ENCODE data around the gene ASB13. TPM values are rescaled to one million over a fixed set of nuclear protein-coding genes. Genes with fewer than 3 reads are reported as not detected.
A peak's percentile ranks its signal among the peaks of the same experiment; 100 is the strongest.
"Not testable (repeated sequence)": the region's sequence is repeated elsewhere in the genome, so short reads cannot be mapped to it uniquely, and the experiment has no call there.

ASB13 gene
- total and polyA plus RNA-seq, 8 donors = 0.89 to 27.5 (median 15.1) TPM

DNA sequence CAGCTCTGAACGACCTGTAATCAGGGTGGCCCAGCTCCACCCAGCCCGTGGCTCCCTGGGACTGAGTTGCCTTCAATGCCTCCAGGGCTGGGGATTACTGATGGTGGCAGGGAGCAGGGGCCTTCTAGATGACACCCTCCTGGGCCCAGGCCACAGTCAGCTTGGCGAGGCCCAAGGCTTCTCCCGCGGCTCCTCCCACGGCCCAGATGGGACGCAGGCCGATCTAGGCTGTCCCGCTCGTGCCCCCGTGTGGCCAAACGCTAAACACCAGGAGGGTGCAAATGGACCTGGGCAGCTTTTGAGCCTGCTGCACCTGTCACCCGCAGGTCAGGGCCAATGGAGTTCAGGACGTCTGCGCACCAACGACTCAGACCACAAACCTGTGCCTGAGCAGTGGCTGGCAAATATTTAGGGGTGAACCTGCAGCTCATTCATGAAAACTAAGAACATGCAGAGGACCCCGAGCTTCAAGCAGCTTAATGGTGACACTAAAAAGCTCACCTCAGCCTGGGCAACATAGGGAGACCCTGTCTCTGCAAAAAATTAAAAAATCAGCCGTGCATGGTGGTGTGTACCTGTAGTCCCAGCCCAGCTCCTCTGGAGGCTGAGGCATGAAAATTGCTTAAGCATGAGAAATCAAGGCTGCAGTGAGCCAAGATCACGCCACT is 43.2 kb downstream of the ASB13 start:
- TF ChIP-seq POLR2A (IDR thresholded peaks at IDR 0.05) (no peak), POLR2AphosphoS5 (IDR thresholded peaks at IDR 0.05) (peak; percentile 14 to 80 (median 14)), EP300 (IDR thresholded peaks at IDR 0.05) (no peak)
- TF ChIP-seq, protein P1, sequence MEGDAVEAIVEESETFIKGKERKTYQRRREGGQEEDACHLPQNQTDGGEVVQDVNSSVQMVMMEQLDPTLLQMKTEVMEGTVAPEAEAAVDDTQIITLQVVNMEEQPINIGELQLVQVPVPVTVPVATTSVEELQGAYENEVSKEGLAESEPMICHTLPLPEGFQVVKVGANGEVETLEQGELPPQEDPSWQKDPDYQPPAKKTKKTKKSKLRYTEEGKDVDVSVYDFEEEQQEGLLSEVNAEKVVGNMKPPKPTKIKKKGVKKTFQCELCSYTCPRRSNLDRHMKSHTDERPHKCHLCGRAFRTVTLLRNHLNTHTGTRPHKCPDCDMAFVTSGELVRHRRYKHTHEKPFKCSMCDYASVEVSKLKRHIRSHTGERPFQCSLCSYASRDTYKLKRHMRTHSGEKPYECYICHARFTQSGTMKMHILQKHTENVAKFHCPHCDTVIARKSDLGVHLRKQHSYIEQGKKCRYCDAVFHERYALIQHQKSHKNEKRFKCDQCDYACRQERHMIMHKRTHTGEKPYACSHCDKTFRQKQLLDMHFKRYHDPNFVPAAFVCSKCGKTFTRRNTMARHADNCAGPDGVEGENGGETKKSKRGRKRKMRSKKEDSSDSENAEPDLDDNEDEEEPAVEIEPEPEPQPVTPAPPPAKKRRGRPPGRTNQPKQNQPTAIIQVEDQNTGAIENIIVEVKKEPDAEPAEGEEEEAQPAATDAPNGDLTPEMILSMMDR (IDR thresholded peaks at IDR 0.05) = peak in 5 of 7 experiments; percentile 83 to 94 (median 85)
- Histone ChIP-seq H3K36me3 (no peaks in the 10 kb centered on the region), H3K27ac (peak overlapping the region in 3 of 5 donors; percentile 49 to 70 (median 59)), H3K9me3 (no peaks in the 10 kb centered on the region), H3K4me1 (peaks cover 6 to 56% (median 32%) of the 10 kb centered on the region in 4 donors), H3K4me3 (no peak overlapping the region), H3K27me3 (no peaks in the 10 kb centered on the region)
- 14 to 26% (median 17%) methylated on average over 9 to 19 of the region's 19 CpGs for WGBS, 5 donors
- peak; percentile 95 for DNase-seq
- intact Hi-C loops (cut with DNase I; ENCODE audit: low total_unique reads) = no loop called here

GRCh38 chr10:5622186-5622960 is 44.0 kb downstream of the ASB13 start:
- no peak for DNase-seq

GRCh38 chr10:5621371-5621770 is 45.0 kb downstream of the ASB13 start:
- H3K4me3 ChIP-seq; H3K27ac ChIP-seq; intact Hi-C loops (cut with DNase I; ENCODE audit: low total_unique reads); H3K27me3 ChIP-seq; DNase-seq; H3K36me3 ChIP-seq; H3K9me3 ChIP-seq: not testable (repeated sequence)
- H3K4me1 ChIP-seq = peaks cover 6 to 47% (median 32%) of the 10 kb centered on the region in 4 donors
- 81 to 86% (median 84%) methylated on average over 5 to 6 of the region's 6 CpGs for WGBS, 5 donors

More at GRCh38 chr10:5622186-5622960, 44.0 kb downstream of the ASB13 start:
- Histone ChIP-seq H3K4me3 (no peak overlapping the region), H3K9me3 (no peaks in the 10 kb centered on the region), H3K27ac (peak overlapping the region in 2 of 5 donors; percentile 59 to 70), H3K4me1 (peaks cover 6 to 48% (median 33%) of the 10 kb centered on the region in 4 donors), H3K36me3 (no peaks in the 10 kb centered on the region), H3K27me3 (no peaks in the 10 kb centered on the region)
- TF ChIP-seq EP300 (IDR thresholded peaks at IDR 0.05) = no peak
- no peak for TF ChIP-seq POLR2AphosphoS5 (IDR thresholded peaks at IDR 0.05)
- TF ChIP-seq, protein P1 (IDR thresholded peaks at IDR 0.05) = no peak
- WGBS, 5 donors = 84 to 91% (median 89%) methylated on average over 6 of the region's 6 CpGs
- intact Hi-C loops (cut with DNase I; ENCODE audit: low total_unique reads) = no loop called here

DNA sequence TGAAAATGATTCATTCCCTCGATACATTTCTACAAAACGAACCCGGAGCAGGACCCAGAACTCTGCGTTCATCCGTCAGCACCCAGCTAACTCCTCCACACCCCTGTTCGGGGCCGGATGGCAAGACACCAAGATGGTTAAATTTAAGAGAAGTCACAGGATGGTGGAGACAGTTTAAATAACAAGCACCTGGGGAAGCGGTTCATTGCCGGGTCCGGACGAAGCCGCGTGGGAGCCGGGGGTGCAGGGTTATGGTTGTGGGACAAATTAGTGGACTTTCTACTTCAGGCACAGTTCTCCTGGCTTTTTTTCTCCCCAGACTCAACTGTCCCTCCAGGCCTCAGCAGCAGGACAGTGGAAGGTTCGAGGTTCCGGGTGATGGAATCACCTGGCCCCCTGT is 45.4 kb downstream of the ASB13 start:
- intact Hi-C loops (cut with DNase I; ENCODE audit: low total_unique reads) = no loop called here

More for the DNA sequence above, 45.4 kb downstream of the ASB13 start:
- Histone ChIP-seq H3K27me3 (no peaks in the 10 kb centered on the region), H3K9me3 (no peaks in the 10 kb centered on the region), H3K4me3 (no peak overlapping the region), H3K27ac (peak overlapping the region in 1 of 5 donors; percentile 51), H3K36me3 (no peaks in the 10 kb centered on the region), H3K4me1 (peaks cover 4 to 44% (median 29%) of the 10 kb centered on the region in 4 donors)
- DNase-seq = no peak
- 82 to 89% (median 85%) methylated on average over 16 of the region's 16 CpGs for WGBS, 5 donors
- TF ChIP-seq, protein P1 (IDR thresholded peaks at IDR 0.05) = no peak
- TF ChIP-seq EP300 (IDR thresholded peaks at IDR 0.05) (no peak), POLR2AphosphoS5 (IDR thresholded peaks at IDR 0.05) (no peak)

Measured in stomach (tissue), 9 donors.